Endothelial cell (in vitro differentiated cells): ENCODE data around the gene CTNND2. TPM values are rescaled to one million over a fixed set of nuclear protein-coding genes. Genes with fewer than 3 reads are reported as not detected.

Experiments
- DNase-seq: peaks from one replicate; pipeline ENCODE4 v3.0.0; 2021; ENCODE audit warnings: low spot score
- H3K27ac Mint-ChIP-seq: one replicate; pipeline ENCODE4 v1.8.0; 2021; ENCODE audit warnings: mixed read lengths, inconsistent platforms; ENCODE audit not compliant: unreplicated experiment
- H3K27me3 Mint-ChIP-seq: one replicate; pipeline ENCODE4 v1.8.0; 2021; ENCODE audit warnings: mild to moderate bottlenecking, moderate library complexity, mixed read lengths, inconsistent platforms; ENCODE audit not compliant: unreplicated experiment
- H3K36me3 Mint-ChIP-seq: one replicate; pipeline ENCODE4 v1.8.0; 2021; ENCODE audit warnings: mild to moderate bottlenecking, low read depth, mixed read lengths, inconsistent platforms; ENCODE audit not compliant: unreplicated experiment
- H3K4me1 Mint-ChIP-seq: one replicate; pipeline ENCODE4 v1.8.0; 2021; ENCODE audit warnings: mild to moderate bottlenecking, mixed read lengths, inconsistent platforms; ENCODE audit not compliant: unreplicated experiment
- H3K4me3 Mint-ChIP-seq: one replicate; pipeline ENCODE4 v1.8.0; 2021; ENCODE audit warnings: mild to moderate bottlenecking, mixed read lengths, inconsistent platforms; ENCODE audit not compliant: unreplicated experiment
- H3K9me3 Mint-ChIP-seq: one replicate; pipeline ENCODE4 v1.8.0; 2021; ENCODE audit warnings: mixed read lengths, inconsistent platforms; ENCODE audit not compliant: unreplicated experiment
- total RNA-seq: library from RNA; stranded (reverse); fragmentation: NEBNext Ultra II Directional; extraction: Animal tissue kit (Norgen Biotek cat#: 25700); gene quantifications from one replicate; pipeline ENCODE4 v1.2.1, GENCODE V29; 2021; ENCODE audit not compliant: unreplicated experiment
- TF ChIP-seq, protein P1 (sequence below): fragments of 200-600 bp; sonication (generic); IDR thresholded peaks from one replicate; pipeline ENCODE4 v1.5.0; 2021; ENCODE audit warnings: antibody characterized with exemption; ENCODE audit not compliant: unreplicated experiment

Gene CTNND2
- total RNA-seq, 1 donor from 2014 or later, result 3.6 TPM

DNA sequence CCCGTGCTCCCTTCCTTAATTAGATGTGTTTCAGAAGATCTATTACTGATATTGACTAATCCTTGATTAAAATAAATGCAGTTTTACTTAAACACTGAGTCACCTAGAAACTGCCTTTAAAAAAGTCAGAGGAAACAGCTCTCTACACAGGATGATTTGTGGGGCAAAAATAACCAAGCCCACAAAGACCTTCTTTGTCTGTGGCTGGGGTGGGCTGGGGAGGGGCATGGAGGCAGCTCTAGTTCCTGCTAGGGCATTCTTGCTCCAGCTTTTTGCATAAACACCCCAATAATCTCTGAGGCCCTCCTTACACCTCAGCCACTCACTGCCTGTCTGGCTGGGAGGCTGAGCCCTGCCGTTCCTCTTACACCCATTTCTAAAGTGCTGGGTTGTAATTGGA is 915.6 kb downstream of the CTNND2 start:
- Mint-ChIP-seq H3K4me3 (no peak overlapping the region), H3K27me3 (peaks cover 4% of the 10 kb centered on the region), H3K9me3 (peaks cover 6% of the 10 kb centered on the region), H3K27ac (no peak overlapping the region), H3K4me1 (peaks cover 9% of the 10 kb centered on the region), H3K36me3 (no peaks in the 10 kb centered on the region)
- TF ChIP-seq, protein P1, sequence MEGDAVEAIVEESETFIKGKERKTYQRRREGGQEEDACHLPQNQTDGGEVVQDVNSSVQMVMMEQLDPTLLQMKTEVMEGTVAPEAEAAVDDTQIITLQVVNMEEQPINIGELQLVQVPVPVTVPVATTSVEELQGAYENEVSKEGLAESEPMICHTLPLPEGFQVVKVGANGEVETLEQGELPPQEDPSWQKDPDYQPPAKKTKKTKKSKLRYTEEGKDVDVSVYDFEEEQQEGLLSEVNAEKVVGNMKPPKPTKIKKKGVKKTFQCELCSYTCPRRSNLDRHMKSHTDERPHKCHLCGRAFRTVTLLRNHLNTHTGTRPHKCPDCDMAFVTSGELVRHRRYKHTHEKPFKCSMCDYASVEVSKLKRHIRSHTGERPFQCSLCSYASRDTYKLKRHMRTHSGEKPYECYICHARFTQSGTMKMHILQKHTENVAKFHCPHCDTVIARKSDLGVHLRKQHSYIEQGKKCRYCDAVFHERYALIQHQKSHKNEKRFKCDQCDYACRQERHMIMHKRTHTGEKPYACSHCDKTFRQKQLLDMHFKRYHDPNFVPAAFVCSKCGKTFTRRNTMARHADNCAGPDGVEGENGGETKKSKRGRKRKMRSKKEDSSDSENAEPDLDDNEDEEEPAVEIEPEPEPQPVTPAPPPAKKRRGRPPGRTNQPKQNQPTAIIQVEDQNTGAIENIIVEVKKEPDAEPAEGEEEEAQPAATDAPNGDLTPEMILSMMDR, result no peak
- DNase-seq, result no peak

DNA sequence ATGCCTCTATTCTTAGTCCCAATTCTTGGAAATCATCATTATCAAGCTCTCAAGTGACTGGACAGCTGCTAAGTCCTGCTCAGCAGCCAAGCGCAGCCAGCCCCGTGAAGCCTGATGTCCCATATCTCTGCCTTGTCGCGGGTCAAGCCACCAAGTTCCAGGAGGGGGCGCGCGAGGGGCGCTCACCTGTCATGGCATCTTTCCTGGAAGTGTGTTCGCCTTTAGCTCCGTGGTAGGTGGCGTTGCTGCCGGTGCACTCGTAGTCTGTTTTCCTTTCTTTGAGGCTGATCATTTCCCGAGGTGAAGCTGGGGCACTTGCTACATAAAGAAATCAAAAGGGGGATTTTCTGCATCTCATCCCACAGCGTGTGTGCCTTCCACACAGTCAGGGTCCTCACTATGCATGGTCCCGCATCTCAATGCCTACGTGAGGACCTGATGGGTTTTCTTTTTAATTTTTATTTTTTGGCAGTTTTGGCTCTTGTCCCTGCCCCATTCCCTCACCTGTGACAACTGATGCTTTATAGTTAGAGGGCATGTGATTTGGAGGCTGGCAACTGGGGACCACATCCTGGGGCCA is 916.2 kb downstream of the CTNND2 start:
- no peak overlapping the region for H3K4me3 Mint-ChIP-seq
- DNase-seq, result peak; percentile 87
- TF ChIP-seq, protein P1, result peak; percentile 84
- H3K27ac Mint-ChIP-seq, result no peak overlapping the region
- peaks cover 9% of the 10 kb centered on the region for H3K4me1 Mint-ChIP-seq
- H3K36me3 Mint-ChIP-seq, result no peaks in the 10 kb centered on the region
- peaks cover 4% of the 10 kb centered on the region for H3K27me3 Mint-ChIP-seq
- peaks cover 6% of the 10 kb centered on the region for H3K9me3 Mint-ChIP-seq

DNA sequence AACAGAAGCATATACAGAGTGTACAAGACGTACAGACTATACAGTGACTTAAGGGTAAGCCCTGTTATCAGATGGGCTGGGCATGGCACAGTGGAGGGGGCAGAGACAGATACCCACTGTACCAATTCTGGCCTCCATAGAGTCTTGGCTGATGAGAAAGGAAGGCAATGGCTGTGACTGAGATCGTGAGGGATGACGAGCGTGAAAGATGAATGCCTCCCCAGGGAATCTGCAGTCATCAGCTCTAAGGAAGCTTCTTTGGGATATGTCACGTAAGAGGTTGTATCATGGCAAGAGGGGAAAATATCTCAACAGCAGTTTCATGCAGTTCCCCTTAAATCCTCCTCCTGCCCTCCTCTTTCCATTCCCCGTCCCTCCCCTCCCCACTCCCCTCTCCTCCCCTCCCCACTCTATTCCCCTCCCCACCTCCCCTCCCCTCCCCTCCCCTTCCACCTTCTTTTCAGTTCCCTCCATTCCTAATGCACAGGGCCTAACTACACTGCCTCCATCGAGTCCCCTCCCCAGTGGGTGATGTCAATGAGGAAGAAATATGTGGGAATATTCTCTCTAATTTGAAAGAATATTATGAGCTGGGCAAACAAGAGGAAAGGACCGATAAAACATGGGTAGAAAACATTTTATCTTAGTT is 916.8 kb downstream of the CTNND2 start:
- TF ChIP-seq, protein P1, result no peak
- Mint-ChIP-seq H3K4me1 (peaks cover 9% of the 10 kb centered on the region), H3K36me3 (no peaks in the 10 kb centered on the region), H3K4me3 (no peak overlapping the region), H3K9me3 (peaks cover 6% of the 10 kb centered on the region), H3K27ac (no peak overlapping the region), H3K27me3 (peaks cover 4% of the 10 kb centered on the region)
- DNase-seq, result no peak

DNA sequence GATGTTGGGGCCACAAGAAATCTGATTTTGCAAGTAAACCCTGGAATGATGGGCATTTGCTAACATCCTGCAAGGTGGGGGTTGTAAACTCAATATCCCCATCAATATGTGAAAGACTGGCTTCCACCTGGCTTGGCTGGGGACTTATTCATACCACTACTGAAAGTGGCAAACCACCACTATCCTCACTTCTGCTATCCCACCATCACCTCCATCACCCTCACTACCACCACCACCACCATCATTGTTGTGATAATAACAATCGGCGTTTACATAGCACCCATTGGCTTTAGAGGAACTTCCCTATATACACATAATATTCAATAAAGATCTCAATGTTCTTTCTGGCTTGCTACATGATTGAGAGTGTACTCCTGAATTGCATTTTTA is 918.5 kb downstream of the CTNND2 start:
- Mint-ChIP-seq H3K27ac (no peak overlapping the region), H3K27me3 (peaks cover 4% of the 10 kb centered on the region), H3K4me3 (no peak overlapping the region), H3K36me3 (no peaks in the 10 kb centered on the region), H3K9me3 (peaks cover 6% of the 10 kb centered on the region), H3K4me1 (peaks cover 9% of the 10 kb centered on the region)
- no peak for DNase-seq
- TF ChIP-seq, protein P1, result no peak

- H3K4me3 Mint-ChIP-seq, result no peak overlapping the region
- TF ChIP-seq, protein P1, result no peak
- peaks cover 6% of the 10 kb centered on the region for H3K9me3 Mint-ChIP-seq
- peaks cover 9% of the 10 kb centered on the region for H3K4me1 Mint-ChIP-seq
- H3K27ac Mint-ChIP-seq, result no peak overlapping the region
- H3K27me3 Mint-ChIP-seq, result peaks cover 4% of the 10 kb centered on the region
- DNase-seq, result no peak
- no peaks in the 10 kb centered on the region for H3K36me3 Mint-ChIP-seq
Observed at GRCh38 chr5:10985091-10985720, 919.0 kb downstream of the CTNND2 start.
